K562 (cell line): ENCODE data around the gene MPL. TPM values are rescaled to one million over a fixed set of nuclear protein-coding genes. Genes with fewer than 3 reads are reported as not detected.

Experiments used
- CLOCK ChIP-seq: fragments of 250-450 bp; sonication (Bioruptor Pico); IDR thresholded peaks from 2 replicates; pipeline ENCODE4 v1.4.0; 2020; ENCODE audit warnings: mild to moderate bottlenecking, moderate library complexity, borderline replicate concordance
- CREM ChIP-seq: IDR thresholded peaks from 2 replicates; pipeline ENCODE4 v1.6.1; 2014; ENCODE audit warnings: antibody characterized with exemption, low read depth
- EP300 ChIP-seq: IDR thresholded peaks from 2 replicates; pipeline ENCODE4 v1.6.1; 2012; ENCODE audit warnings: low read length, improper control_type of control experiment
- FOXM1 ChIP-seq, 2 experiments: fragments of 450-650 bp in 1 of 2; sonication (generic) in 1 of 2; formaldehyde crosslinking in 1 of 2; IDR thresholded peaks; 2 replicates each; pipeline versions ENCODE4 v1.6.1 to v1.9.0; 2017 to 2022; ENCODE audit warnings: low read depth in 2 of 2, mild to moderate bottlenecking in 2 of 2, missing genetic modification reagents in 1 of 2, moderate library complexity in 1 of 2
- HIVEP1 ChIP-seq: fragments of 250-450 bp; sonication (Bioruptor Pico); IDR thresholded peaks from 2 replicates; pipeline ENCODE4 v1.4.0; 2020; ENCODE audit warnings: mild to moderate bottlenecking
- HOMEZ ChIP-seq: fragments of 250-450 bp; sonication (Bioruptor Pico); IDR thresholded peaks from 2 replicates; pipeline ENCODE4 v1.4.0; 2020; ENCODE audit warnings: mild to moderate bottlenecking, moderate library complexity
- NFRKB ChIP-seq: fragments of 450-650 bp; IDR thresholded peaks from 2 replicates; pipeline ENCODE4 v1.6.1; 2016; ENCODE audit warnings: low read depth
- NONO ChIP-seq, 2 experiments: fragments of 200-400 bp in 1 of 2; fragments of 450-650 bp in 1 of 2; formaldehyde crosslinking in 1 of 2; IDR thresholded peaks; 2 replicates each; pipeline ENCODE4 v1.6.1; 2017; ENCODE audit warnings: low read depth in 2 of 2, mild to moderate bottlenecking in 2 of 2, moderate library complexity in 2 of 2, low read length in 1 of 2
- RBFOX2 ChIP-seq: fragments of 200-400 bp; formaldehyde crosslinking; IDR thresholded peaks from 2 replicates; pipeline ENCODE4 v1.6.1; 2017; ENCODE audit warnings: low read depth, mild to moderate bottlenecking, low read length, moderate library complexity
- TBL1XR1 ChIP-seq, 2 experiments: IDR thresholded peaks; 2 replicates each; pipeline ENCODE4 v1.6.1; 2012; ENCODE audit warnings: improper control_type of control experiment in 2 of 2, low read length in 2 of 2, mild to moderate bottlenecking in 1 of 2
- XRCC4 ChIP-seq: IDR thresholded peaks from one replicate; pipeline ENCODE4 v1.6.1; 2011; ENCODE audit not compliant: insufficient read depth, insufficient read length; ENCODE audit errors: extremely low read depth
- ZNF766 ChIP-seq: fragments of 200-800 bp; sonication (Bioruptor generic); conservative IDR thresholded peaks from 2 replicates; pipeline ENCODE4 v1.6.1; 2016; ENCODE audit warnings: missing genetic modification characterization, missing compliant biosample characterization
- ZSCAN32 ChIP-seq: fragments of 450-650 bp; formaldehyde crosslinking; IDR thresholded peaks from 2 replicates; pipeline ENCODE4 v1.4.0; 2020; ENCODE audit warnings: mild to moderate bottlenecking, moderate library complexity
- polyA plus RNA-seq, 8 experiments: library from polyadenylated mRNA; depleted of rRNA in 4 of 8; stranded (reverse) in 5 of 8; unstranded in 3 of 8; fragments of >200 nt; fragmentation: Nextera tagmentation in 2 of 8; fragmentation: Illumina TruSeq in 1 of 8; extraction: Ambion mirVana in 2 of 8; extraction: Trizol in 1 of 8; gene quantifications; 2 replicates each; pipeline versions ENCODE4 v1.2.1 to v1.2.3, GENCODE V29; 2011 to 2014; ENCODE audit warnings: inconsistent platforms in 1 of 8, missing spikeins in 1 of 8
- total RNA-seq, 7 experiments: library from RNA; depleted of rRNA in 6 of 7; stranded (reverse); fragments of >200 nt in 6 of 7; fragmentation: Illumina TruSeq in 2 of 7; extraction: Trizol in 2 of 7; gene quantifications; 2 replicates each; pipeline versions ENCODE4 v1.2.1 to v1.2.3, GENCODE V29; 2011 to 2021; ENCODE audit warnings: low replicate concordance in 1 of 7
- TF ChIP-seq, protein P1 (sequence below): sonication (generic); formaldehyde crosslinking; IDR thresholded peaks from 2 replicates; pipeline ENCODE4 v1.8.0; 2022; ENCODE audit warnings: mild to moderate bottlenecking, missing genetic modification reagents, borderline replicate concordance
- TF ChIP-seq, protein P2 (sequence below): fragments of 450-650 bp; IDR thresholded peaks from 2 replicates; pipeline ENCODE4 v1.6.1; 2016; ENCODE audit warnings: antibody characterized with exemption
- TF ChIP-seq, protein P3 (sequence below): IDR thresholded peaks from 2 replicates; pipeline ENCODE4 v1.6.1; 2011; ENCODE audit not compliant: insufficient read length; ENCODE audit errors: extremely low read depth

Gene MPL
- total and polyA plus RNA-seq, 9 of the 15 experiments (the other 6 are each of a cell fraction or from before 2014, with no cell fraction given), result not detected

DNA sequence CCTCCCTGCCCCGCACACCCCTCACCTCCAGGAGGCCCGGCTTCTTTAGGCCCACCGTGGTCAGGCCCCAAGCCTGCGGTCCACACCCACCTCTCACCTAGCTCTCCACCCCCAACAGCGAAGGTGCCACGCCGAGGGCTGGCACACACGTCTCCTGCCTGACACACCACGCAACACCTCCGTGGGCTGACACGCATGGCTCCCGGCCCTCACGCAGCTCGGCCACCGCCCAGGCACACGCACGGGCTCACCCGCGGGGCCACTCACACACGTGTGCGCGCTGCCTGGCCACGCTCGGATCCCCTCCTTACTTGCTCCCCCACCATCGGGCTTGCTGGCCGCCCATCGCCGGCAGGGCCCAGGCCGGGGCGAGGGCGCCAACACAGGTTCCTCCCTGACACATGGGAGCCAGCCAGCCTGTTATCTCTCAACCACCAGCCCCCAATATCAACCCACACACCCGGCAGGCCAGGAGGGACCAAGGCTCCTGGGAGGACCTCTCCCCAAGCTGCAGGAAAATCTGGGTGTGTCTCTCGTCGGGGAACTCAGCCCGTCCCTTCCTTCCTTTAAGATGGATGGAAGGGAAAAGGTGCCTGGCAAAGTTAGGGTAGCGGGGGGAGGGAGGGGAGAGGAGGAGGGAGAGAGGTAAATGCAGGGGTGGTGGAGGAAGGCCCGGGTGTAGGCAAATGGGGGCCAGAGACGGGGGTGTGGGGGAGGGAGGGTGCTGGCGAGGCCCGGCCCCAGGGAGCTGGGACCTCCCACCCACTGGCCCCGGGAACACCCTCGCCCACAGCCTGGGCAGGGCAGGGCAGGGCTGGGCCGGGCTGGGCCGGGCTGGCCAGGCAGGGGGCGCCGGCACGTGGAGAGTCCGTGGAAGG, 29.6 kb downstream of the MPL start (continued):
- TF ChIP-seq, protein P1, sequence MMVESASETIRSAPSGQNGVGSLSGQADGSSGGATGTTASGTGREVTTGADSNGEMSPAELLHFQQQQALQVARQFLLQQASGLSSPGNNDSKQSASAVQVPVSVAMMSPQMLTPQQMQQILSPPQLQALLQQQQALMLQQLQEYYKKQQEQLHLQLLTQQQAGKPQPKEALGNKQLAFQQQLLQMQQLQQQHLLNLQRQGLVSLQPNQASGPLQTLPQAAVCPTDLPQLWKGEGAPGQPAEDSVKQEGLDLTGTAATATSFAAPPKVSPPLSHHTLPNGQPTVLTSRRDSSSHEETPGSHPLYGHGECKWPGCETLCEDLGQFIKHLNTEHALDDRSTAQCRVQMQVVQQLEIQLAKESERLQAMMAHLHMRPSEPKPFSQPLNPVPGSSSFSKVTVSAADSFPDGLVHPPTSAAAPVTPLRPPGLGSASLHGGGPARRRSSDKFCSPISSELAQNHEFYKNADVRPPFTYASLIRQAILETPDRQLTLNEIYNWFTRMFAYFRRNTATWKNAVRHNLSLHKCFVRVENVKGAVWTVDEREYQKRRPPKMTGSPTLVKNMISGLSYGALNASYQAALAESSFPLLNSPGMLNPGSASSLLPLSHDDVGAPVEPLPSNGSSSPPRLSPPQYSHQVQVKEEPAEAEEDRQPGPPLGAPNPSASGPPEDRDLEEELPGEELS (CRISPR knock-in tag), result no peak; the same call in 1 of the 2 replicates
- TF ChIP-seq RBFOX2 (peak; percentile 70), HIVEP1 (CRISPR knock-in tag) (no peak), HOMEZ (CRISPR knock-in tag) (no peak), ZNF766 (CRISPR knock-in tag) (no peak; the same call in 1 of the 2 replicates), XRCC4 (no peak), ZSCAN32 (no peak), NFRKB (peak; percentile 61; the same call in 1 of the 2 replicates), NONO (IDR thresholded peaks at IDR 0.05; ENCODE audit: low read depth in 2 of 2, low read length in 1 of 2) (0 out of 4 replicates have a peak, but pooled peaks of 1 of the 2 experiments have one; percentile 4), EP300 (peak; percentile 64; the same call in 1 of the 2 replicates), CLOCK (CRISPR knock-in tag) (no peak), FOXM1 (IDR thresholded peaks at IDR 0.05; ENCODE audit: low read depth) (peak; percentile 44; the same call in 1 of the 2 replicates), FOXM1 (CRISPR knock-in tag; IDR thresholded peaks at IDR 0.05; ENCODE audit: low read depth) (no peak), CREM (no peak), TBL1XR1 (IDR thresholded peaks at IDR 0.05; ENCODE audit: low read length in 2 of 2) (0 out of 4 replicates have a peak, but pooled peaks of 1 of the 2 experiments have one; percentile 49)
- TF ChIP-seq, protein P2, sequence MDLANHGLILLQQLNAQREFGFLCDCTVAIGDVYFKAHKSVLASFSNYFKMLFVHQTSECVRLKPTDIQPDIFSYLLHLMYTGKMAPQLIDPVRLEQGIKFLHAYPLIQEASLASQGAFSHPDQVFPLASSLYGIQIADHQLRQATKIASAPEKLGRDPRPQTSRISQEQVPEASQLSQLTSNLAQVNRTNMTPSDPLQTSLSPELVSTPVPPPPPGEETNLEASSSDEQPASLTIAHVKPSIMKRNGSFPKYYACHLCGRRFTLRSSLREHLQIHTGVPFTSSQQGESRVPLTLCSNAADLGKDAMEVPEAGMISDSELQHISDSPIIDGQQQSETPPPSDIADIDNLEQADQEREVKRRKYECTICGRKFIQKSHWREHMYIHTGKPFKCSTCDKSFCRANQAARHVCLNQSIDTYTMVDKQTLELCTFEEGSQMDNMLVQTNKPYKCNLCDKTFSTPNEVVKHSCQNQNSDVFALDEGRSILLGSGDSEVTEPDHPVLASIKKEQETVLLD, result no peak
- TF ChIP-seq, protein P3, sequence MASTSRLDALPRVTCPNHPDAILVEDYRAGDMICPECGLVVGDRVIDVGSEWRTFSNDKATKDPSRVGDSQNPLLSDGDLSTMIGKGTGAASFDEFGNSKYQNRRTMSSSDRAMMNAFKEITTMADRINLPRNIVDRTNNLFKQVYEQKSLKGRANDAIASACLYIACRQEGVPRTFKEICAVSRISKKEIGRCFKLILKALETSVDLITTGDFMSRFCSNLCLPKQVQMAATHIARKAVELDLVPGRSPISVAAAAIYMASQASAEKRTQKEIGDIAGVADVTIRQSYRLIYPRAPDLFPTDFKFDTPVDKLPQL, result no peak
